NCI-H2227 treated with DMSO at 0.1 percent for 48 hours (cell line): ENCODE data around the gene DCK.

Source experiments
- DNase-seq: peaks from one replicate; lab custom pipeline; 2025; lab: John Stamatoyannopoulos, UW

Gene DCK

GRCh38 chr4:71064521-71064920 is 71.1 kb downstream of the DCK start:
- no peak for DNase-seq

- DNase-seq, result no peak
Observed at GRCh38 chr4:71065991-71066510, 72.6 kb downstream of the DCK start.

GRCh38 chr4:71066737-71067716 is 73.6 kb downstream of the DCK start:
- DNase-seq, result no peak

- DNase-seq, result no peak
Observed at GRCh38 chr4:71069063-71069462, 75.6 kb downstream of the DCK start.

- no peak for DNase-seq
Observed at GRCh38 chr4:71070015-71070414, 76.6 kb downstream of the DCK start.

- DNase-seq, result no peak
Observed at GRCh38 chr4:71074452-71075299, 81.2 kb downstream of the DCK start.
